PFSK-1 (cell line): Measurements from ENCODE around the gene AKR7A3.

Experiments
- FOXP2 ChIP-seq: optimal IDR thresholded peaks from 2 replicates; pipeline ENCODE3; 2011; ENCODE audit warnings: borderline replicate concordance, control low read depth, inconsistent platforms; ENCODE audit not compliant: insufficient read depth; ENCODE audit errors: extremely low read length, extremely low read depth
- POLR2AphosphoS5 ChIP-seq: IDR thresholded peaks from 2 replicates; pipeline ENCODE4 v1.6.1; 2012; ENCODE audit warnings: low read depth, mild to moderate bottlenecking, control low read depth, low read length, moderate library complexity
- SIN3A ChIP-seq: IDR thresholded peaks from 2 replicates; pipeline ENCODE4 v1.6.1; 2012; ENCODE audit warnings: mild to moderate bottlenecking, low read length, moderate library complexity, borderline replicate concordance; ENCODE audit not compliant: insufficient read depth
- TAF1 ChIP-seq: IDR thresholded peaks from 2 replicates; pipeline ENCODE4 v1.6.1; 2012; ENCODE audit warnings: low read length, control low read depth, borderline replicate concordance; ENCODE audit not compliant: insufficient read depth
- TF ChIP-seq, protein P1 (sequence below), 2 experiments: IDR thresholded peaks; 2 replicates each; pipeline versions ENCODE4 v1.6.1 to v1.8.0; 2011 to 2012; ENCODE audit warnings: low read depth in 2 of 2, low read length in 2 of 2, control low read depth in 1 of 2, inconsistent platforms in 1 of 2, mild to moderate bottlenecking in 1 of 2, moderate library complexity in 1 of 2; ENCODE audit not compliant: insufficient read depth in 1 of 2

DNA sequence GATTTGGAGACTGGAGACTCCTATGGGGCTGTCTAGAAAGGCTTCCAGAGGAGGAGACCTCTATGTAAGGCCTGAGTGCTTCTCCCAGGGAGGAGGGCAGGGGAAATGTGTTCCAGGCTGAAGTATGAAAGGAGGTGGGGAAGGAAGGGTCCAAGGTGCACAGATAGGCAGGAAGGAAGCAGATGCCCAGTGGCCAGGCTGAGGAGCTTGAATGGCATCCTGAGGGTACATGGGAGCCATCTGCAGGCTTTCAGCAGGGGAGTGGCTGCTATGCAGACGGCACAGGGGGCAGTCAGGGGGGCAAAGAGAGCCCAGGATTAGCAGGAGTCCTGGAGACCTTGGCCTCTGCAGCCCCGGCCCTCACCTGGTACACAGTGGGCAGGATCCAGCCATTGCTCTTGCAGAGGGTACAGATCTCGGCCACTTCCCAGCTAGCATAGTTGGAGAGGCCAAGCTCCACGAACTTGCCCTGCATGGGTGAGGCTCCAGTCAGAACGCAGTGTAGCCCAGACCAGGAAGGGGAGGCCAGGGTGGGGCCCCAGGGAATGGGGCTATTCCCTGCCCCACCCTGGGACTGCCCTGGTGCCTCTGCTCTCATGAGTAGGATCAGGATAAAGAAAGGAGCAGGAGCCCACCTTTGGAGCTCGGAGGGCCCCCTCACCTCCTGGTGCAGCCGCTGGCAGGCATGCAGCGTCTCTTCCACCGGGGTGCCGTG, 19.4 kb upstream of the AKR7A3 start:
- no peak for TF ChIP-seq TAF1
- TF ChIP-seq POLR2AphosphoS5 = no peak
- TF ChIP-seq, protein P1, sequence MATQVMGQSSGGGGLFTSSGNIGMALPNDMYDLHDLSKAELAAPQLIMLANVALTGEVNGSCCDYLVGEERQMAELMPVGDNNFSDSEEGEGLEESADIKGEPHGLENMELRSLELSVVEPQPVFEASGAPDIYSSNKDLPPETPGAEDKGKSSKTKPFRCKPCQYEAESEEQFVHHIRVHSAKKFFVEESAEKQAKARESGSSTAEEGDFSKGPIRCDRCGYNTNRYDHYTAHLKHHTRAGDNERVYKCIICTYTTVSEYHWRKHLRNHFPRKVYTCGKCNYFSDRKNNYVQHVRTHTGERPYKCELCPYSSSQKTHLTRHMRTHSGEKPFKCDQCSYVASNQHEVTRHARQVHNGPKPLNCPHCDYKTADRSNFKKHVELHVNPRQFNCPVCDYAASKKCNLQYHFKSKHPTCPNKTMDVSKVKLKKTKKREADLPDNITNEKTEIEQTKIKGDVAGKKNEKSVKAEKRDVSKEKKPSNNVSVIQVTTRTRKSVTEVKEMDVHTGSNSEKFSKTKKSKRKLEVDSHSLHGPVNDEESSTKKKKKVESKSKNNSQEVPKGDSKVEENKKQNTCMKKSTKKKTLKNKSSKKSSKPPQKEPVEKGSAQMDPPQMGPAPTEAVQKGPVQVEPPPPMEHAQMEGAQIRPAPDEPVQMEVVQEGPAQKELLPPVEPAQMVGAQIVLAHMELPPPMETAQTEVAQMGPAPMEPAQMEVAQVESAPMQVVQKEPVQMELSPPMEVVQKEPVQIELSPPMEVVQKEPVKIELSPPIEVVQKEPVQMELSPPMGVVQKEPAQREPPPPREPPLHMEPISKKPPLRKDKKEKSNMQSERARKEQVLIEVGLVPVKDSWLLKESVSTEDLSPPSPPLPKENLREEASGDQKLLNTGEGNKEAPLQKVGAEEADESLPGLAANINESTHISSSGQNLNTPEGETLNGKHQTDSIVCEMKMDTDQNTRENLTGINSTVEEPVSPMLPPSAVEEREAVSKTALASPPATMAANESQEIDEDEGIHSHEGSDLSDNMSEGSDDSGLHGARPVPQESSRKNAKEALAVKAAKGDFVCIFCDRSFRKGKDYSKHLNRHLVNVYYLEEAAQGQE (IDR thresholded peaks at IDR 0.05; ENCODE audit: insufficient read depth in 1 of 2, low read depth in 2 of 2, low read length in 2 of 2) = no peak
- no peak for TF ChIP-seq SIN3A
- TF ChIP-seq FOXP2 = no peak
